Astrocyte of the spinal cord (primary cell): Measurements from ENCODE around the gene SYNJ2.

Experiments used
- DNase-seq: peaks from one replicate; pipeline ENCODE4 v3.0.0; 2011; ENCODE audit warnings: low read depth, low spot score
- H3K4me3 ChIP-seq: 2 replicates; pipeline ENCODE4 v1.5.1; 2011; ENCODE audit warnings: low read depth, mild to moderate bottlenecking, low read length, moderate library complexity
- CTCF ChIP-seq: IDR thresholded peaks from 2 replicates; pipeline ENCODE4 v1.5.1; 2012; ENCODE audit warnings: low read depth, mild to moderate bottlenecking, low read length, inconsistent platforms
- in situ Hi-C: cut with HindIII; loops from 2 replicates; pipeline ENCODE4 v1.10.0; 2017; ENCODE audit warnings: low sequenced_read_pairs

Gene SYNJ2

GRCh38 chr6:157994125-157994795 is 12.6 kb downstream of the SYNJ2 start:
- DNase-seq = no peak
- no peak overlapping the region for H3K4me3 ChIP-seq
- no peak for TF ChIP-seq CTCF
- in situ Hi-C loops = no loop called here

GRCh38 chr6:157995458-157995857 is 13.8 kb downstream of the SYNJ2 start:
- in situ Hi-C loops = no loop called here
- DNase-seq = no peak
- no peak for TF ChIP-seq CTCF
- no peak overlapping the region for H3K4me3 ChIP-seq

- in situ Hi-C loops = no loop called here
- no peak overlapping the region for H3K4me3 ChIP-seq
- no peak for DNase-seq
- TF ChIP-seq CTCF = no peak
Observed at GRCh38 chr6:157996201-157996712, 14.6 kb downstream of the SYNJ2 start.

GRCh38 chr6:157996918-157997702 is 15.4 kb downstream of the SYNJ2 start:
- in situ Hi-C loops = no loop called here
- H3K4me3 ChIP-seq = no peak overlapping the region
- DNase-seq = no peak
- TF ChIP-seq CTCF = no peak

GRCh38 chr6:157997893-157998608 is 16.4 kb downstream of the SYNJ2 start:
- DNase-seq = no peak
- no peak for TF ChIP-seq CTCF
- in situ Hi-C loops = no loop called here
- H3K4me3 ChIP-seq = no peak overlapping the region

- no peak for TF ChIP-seq CTCF
- no peak overlapping the region for H3K4me3 ChIP-seq
- in situ Hi-C loops = no loop called here
- DNase-seq = no peak
Observed at GRCh38 chr6:157998707-157999167, 17.1 kb downstream of the SYNJ2 start.
